ENCODE measurements around the gene MYH11.

GRCh38 chr16:15849209-15849981 is 7.4 kb downstream of the MYH11 start:
- TF ChIP-seq CTCF (IDR thresholded peaks at IDR 0.05) (no peak), POLR2A (IDR thresholded peaks at IDR 0.05) (no peak)

Measured in lower leg skin (tissue), 3 donors.